Mammary epithelial cell (primary cell): ENCODE data around the gene NUCB1.

Source experiments
- EZH2 ChIP-seq: IDR thresholded peaks from 2 replicates; pipeline ENCODE4 v1.6.1; 2012; ENCODE audit warnings: low read length, inconsistent platforms, borderline replicate concordance
- TF ChIP-seq, protein P1 (sequence below), 2 donors: IDR thresholded peaks in 1 of 2; conservative IDR thresholded peaks in 1 of 2; 2 replicates each; pipeline ENCODE4 v1.5.1; 2011 to 2012; ENCODE audit warnings: inconsistent platforms in 2 of 2, low read length in 2 of 2, mild to moderate bottlenecking in 2 of 2, control low read depth in 1 of 2, low read depth in 1 of 2; ENCODE audit not compliant: insufficient read depth in 1 of 2; ENCODE audit errors: extremely low read depth in 1 of 2

- TF ChIP-seq, protein P1, sequence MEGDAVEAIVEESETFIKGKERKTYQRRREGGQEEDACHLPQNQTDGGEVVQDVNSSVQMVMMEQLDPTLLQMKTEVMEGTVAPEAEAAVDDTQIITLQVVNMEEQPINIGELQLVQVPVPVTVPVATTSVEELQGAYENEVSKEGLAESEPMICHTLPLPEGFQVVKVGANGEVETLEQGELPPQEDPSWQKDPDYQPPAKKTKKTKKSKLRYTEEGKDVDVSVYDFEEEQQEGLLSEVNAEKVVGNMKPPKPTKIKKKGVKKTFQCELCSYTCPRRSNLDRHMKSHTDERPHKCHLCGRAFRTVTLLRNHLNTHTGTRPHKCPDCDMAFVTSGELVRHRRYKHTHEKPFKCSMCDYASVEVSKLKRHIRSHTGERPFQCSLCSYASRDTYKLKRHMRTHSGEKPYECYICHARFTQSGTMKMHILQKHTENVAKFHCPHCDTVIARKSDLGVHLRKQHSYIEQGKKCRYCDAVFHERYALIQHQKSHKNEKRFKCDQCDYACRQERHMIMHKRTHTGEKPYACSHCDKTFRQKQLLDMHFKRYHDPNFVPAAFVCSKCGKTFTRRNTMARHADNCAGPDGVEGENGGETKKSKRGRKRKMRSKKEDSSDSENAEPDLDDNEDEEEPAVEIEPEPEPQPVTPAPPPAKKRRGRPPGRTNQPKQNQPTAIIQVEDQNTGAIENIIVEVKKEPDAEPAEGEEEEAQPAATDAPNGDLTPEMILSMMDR (conservative IDR thresholded peaks at IDR 0.05 in 1 of 2, IDR thresholded peaks at IDR 0.05 in 1 of 2; ENCODE audit: extremely low read depth in 1 of 2, insufficient read depth in 1 of 2, low read depth in 1 of 2, low read length in 2 of 2): no peak
- no peak for TF ChIP-seq EZH2
These were observed 47.1 kb downstream of the NUCB1 start for GRCh38 chr19:48947258-48947542.
